Motor neuron (in vitro differentiated cells): ENCODE data around the gene ATG2A. TPM values are rescaled to one million over a fixed set of nuclear protein-coding genes. Genes with fewer than 3 reads are reported as not detected.
A peak's percentile ranks its signal among the peaks of the same experiment; 100 is the strongest.

Experiments
- ATAC-seq, 8 experiments: fragments of 200-7000 bp; cut with Tn5 transposase; replicated peaks in 6 of 8; 2 replicates each; pipeline ENCODE4 v1.8.0; 2021; ENCODE audit warnings: mild to moderate bottlenecking in 8 of 8, moderate library complexity in 8 of 8
- H3K27ac ChIP-seq, 2 donors: fragments of 250-450 bp; sonication (Bioruptor Pico); 2 replicates each; pipeline ENCODE4 v1.9.0; 2021; ENCODE audit warnings: antibody characterized with exemption in 2 of 2, mild to moderate bottlenecking in 2 of 2, moderate library complexity in 1 of 2
- H3K4me1 ChIP-seq, 2 donors: fragments of 250-450 bp; sonication (Bioruptor Pico); replicated peaks in 1 of 2; 2 replicates each; pipeline ENCODE4 v1.6.1; 2021; ENCODE audit warnings: antibody characterized with exemption in 2 of 2, mild to moderate bottlenecking in 2 of 2, moderate library complexity in 1 of 2
- H3K4me3 ChIP-seq, 5 donors: fragments of 250-450 bp; sonication (Bioruptor Pico); 2 replicates each; pipeline ENCODE4 v1.9.0; 2021; ENCODE audit warnings: antibody characterized with exemption in 5 of 5, mild to moderate bottlenecking in 5 of 5, moderate library complexity in 4 of 5
- WGBS, 10 experiments: fragments of 450-650 bp; shearing (Covaris generic); methylation state at CpG; one replicate each; pipeline ENCODE4 v1.0.0; 2022; 5-methylcytosine and 5-hydroxymethylcytosine counted together
- in situ Hi-C, 9 experiments: fragments of 400-800 bp; cut with MboI; loops; one replicate each; pipeline ENCODE4 v1.15.0; 2021; ENCODE audit warnings: low sequenced_read_pairs in 9 of 9, low pct_unique_long_range_greater_than_20kb in 2 of 9; ENCODE audit not compliant: unreplicated experiment in 9 of 9
- total RNA-seq, 8 experiments: library from RNA; unstranded; fragments of 300-600 nt; gene quantifications; 2 replicates each; pipeline versions ENCODE4 v1.2.3 to v1.2.4, GENCODE V29; 2022

The ATG2A gene
- total RNA-seq, 8 experiments from 2014 or later: 4.9 to 37.2 (median 9.6) TPM

DNA sequence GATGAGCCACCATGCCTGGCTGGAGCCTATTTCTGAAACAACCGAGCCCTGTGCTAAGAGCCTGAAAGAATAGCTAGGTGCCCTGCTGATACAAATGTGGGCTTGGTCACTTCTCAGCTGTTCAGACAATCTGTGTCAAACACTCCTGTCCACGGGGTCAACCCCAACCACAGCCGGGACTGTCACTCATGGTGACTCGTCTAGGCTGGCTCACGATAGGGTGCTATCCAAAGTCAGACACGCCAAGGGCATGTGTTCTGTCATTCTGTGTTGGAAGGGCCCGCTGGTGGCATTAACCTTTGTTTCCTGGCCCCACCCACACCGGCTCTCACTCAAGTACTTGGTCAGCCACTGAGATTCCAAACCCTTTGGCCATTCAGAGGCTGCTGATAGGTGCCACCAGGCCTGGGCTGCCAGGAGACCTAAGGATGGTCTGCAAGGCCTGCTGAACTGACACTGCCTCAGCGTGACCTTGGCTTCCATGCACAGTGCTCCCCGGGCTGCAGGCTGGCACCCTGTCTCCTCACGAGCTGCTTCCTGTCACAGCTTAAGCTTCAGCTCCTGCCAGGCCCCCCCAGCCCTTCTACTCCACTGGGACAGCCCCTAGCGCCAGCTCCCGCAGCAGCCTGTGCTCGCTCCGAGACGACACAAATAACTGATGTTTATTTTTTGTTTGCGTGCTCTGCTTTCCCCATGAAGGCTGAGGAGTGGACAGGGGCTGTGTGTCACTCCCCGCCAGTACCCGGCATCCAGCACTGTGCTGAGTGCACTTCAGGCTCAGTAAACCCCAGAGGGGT lies 58.3 kb downstream of the ATG2A start:
- ATAC-seq: no peak
- WGBS, 10 experiments: 84 to 100% (median 93%) methylated on average over 1 to 7 of the region's 19 CpGs; no CpG with 5 or more reads in 6 of the 10 experiments
- in situ Hi-C loops: no loop called here
- H3K27ac ChIP-seq: no peak overlapping the region
- peaks cover 17% of the 10 kb centered on the region in 2 donors for H3K4me1 ChIP-seq
- no peak overlapping the region for H3K4me3 ChIP-seq

DNA sequence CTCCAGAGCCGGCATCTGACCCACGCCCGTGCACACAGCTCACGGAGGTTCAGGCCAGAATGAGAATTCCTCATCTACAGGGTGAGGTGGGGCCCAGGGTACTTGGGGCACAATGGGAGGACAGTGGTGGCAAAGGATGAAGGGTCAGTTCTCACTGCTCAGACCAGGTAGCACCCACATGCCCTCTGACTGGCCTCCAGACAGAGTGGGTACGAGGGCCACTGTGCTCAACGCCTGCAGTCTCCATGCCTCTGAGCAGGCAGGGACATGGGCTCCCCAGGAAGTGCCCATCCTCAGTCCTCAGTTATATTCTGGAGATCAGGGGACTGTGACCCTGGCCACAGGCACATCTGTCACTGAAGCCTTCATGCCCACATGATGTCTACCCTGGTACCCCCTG lies 59.5 kb downstream of the ATG2A start:
- in situ Hi-C loops: no loop called here
- ATAC-seq: no peak
- no peak overlapping the region for H3K27ac ChIP-seq
- WGBS, 10 experiments: 94 to 100% methylated on average over 3 to 4 of the region's 6 CpGs; no CpG with 5 or more reads in 8 of the 10 experiments
- no peak overlapping the region for H3K4me3 ChIP-seq
- peaks cover 5 to 6% of the 10 kb centered on the region in 2 donors for H3K4me1 ChIP-seq

DNA sequence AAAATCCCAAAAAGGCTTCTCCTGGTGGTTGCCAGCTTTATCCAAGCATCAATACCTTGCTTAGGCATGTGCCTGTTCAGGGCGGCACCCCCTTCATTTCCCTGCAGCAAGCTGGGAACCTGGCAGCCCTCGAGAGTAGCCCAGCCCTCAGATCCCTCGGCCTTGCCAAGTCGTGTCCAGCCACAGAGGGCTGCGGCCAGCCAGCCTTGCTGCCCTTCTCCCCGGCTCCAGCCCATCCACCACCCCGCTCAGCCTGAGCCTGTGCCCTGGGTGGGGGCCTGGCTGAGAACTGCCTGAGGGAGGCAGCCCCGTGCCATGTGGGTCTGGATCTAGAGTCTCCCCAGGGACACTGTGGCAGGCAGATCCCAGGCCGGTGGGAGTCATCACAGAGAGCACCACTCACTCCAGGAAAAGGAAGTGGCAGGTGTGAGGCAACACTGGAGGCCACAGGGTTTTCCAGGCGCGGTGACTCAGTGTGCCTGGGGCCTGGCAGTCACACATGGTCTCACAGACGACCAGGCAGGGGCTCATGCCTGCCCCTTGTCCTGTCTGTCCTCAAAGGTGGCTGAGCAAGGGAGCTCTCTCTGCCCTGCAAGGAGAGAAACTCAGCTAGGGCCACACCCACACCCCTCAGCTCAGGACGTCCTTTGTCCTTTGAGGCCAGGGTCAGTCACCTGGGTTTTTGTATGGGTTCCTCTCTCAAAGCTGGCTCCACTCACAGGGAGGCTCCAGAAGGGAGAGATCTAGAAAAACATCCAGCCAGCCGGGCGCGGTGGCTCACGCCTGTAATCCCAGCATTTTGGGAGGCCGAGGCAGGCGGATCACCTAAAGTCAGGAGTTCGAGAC lies 60.4 kb downstream of the ATG2A start:
- in situ Hi-C loops: no loop called here
- Histone ChIP-seq H3K4me3 (no peak overlapping the region), H3K4me1 (no peaks in the 10 kb centered on the region), H3K27ac (no peak overlapping the region)
- ATAC-seq: peak; percentile 6 to 53 (median 18)
- 44 to 100% (median 92%) methylated on average over 2 to 8 of the region's 20 CpGs; no CpG with 5 or more reads in 4 of the 10 experiments for WGBS, 10 experiments

DNA sequence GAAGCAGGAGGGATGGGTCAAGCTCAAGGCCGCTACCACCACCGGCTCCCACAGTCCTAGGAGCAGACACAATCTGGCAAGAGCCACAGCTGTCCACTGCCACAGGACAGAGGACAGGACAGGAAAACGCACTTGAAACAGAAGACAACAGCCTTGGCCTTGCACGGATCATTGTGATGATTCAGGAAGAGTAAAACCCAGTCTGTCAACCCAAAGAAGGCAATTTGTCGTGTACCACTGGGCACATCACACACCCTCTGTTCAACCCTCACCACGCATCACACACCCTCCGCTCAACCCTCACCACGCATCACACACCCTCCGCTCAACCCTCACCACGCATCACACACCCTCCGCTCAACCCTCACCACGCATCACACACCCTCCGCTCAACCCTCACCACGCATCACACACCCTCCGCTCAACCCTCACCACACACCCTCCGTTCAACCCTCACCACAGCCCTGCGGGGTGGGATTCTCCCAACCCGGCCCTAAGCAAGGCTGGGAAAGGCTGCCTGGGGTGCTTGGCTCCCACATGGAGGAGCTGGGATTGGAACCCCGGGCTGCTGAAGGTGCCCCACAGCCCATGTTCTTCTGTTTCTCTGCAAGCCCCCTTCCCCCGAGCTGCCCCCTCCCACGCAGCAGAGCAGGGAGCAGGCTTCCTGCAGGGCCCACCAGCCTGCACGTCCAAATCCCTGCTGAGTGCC lies 61.3 kb downstream of the ATG2A start:
- WGBS, 10 experiments: 40 to 100% (median 72%) methylated on average over 1 to 5 of the region's 22 CpGs; no CpG with 5 or more reads in 4 of the 10 experiments
- Histone ChIP-seq H3K27ac (no peak overlapping the region), H3K4me1 (no peaks in the 10 kb centered on the region), H3K4me3 (no peak overlapping the region)
- in situ Hi-C loops: no loop called here
- ATAC-seq: no peak

DNA sequence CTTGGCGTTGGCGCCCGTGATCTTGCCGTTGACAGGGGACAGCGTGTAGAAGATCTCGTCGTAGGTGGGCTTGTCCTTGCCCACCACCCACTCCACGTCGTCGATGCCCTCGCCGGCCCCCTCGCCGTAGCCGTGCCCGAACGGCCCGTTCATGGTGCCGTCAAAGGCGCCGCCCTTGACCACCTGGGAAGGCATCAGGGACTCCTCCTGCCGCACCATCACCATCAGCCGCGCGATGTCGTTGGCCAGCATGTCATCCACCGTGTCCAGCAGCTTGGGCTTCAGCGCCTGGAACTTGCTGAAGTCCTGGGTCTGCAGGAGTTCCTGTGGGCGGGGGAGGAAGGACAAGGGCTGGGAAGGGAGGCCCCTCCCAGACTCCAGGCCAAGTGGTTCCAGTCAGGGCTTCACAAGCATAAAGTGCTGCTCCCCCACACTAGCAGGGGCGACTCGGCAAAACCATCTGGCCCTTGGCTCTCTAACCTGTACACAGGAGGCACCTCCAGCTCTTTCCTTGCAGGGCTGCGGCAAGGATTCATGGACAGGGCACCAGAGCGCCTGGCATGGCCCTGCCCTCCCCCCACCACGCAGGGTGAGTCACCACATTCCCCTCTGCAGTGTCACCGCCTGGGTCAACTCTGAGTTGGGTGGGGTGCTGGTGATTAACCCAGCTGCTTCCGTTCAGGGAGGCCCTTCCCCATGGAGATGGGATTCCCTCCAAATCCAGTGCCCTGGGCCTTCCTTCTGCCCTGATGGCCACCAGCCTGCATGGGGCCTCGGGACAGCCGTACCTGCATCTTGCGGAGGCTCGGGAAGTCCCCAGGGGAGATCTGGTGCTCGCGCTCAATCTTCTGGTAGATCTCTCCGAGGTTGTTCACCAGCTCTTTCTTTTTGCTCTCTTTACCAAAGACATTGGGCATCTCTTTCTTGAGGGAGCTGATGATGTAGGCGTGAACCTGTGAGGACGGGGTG lies 62.2 kb downstream of the ATG2A start:
- no peak overlapping the region for H3K27ac ChIP-seq

DNA sequence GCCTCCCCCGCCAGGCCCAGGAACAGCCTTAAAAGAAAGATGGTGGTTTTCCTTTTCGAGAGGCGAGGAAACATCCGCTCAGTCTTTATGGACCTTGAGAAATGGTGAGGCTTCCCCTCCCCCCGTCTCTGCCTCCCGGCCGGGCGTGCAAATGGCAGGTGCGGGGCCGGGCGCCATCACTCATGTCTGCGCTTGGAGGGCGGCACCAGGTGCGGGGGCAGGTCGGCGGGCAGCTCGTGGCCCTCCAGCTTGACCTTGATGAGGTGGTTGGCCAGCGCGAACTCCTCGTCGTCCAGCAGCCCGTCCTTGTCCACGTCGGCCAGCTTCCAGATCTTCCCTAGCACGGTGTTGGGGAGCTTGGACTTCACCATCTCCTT lies 62.9 kb downstream of the ATG2A start:
- in situ Hi-C loops: no loop called here
- Histone ChIP-seq H3K4me3 (no peak overlapping the region), H3K4me1 (no peaks in the 10 kb centered on the region), H3K27ac (no peak overlapping the region)
- ATAC-seq: no peak
- 80 to 100% (median 96%) methylated on average over 1 to 10 of the region's 25 CpGs; no CpG with 5 or more reads in 5 of the 10 experiments for WGBS, 10 experiments

More for the DNA sequence above, 62.2 kb downstream of the ATG2A start:
- in situ Hi-C loops: no loop called here
- Histone ChIP-seq H3K4me1 (no peaks in the 10 kb centered on the region), H3K4me3 (no peak overlapping the region)
- 0 to 100% (median 87%) methylated on average over 1 to 3 of the region's 45 CpGs; no CpG with 5 or more reads in 5 of the 10 experiments for WGBS, 10 experiments
- ATAC-seq: peak; percentile 57 to 91 (median 70)

DNA sequence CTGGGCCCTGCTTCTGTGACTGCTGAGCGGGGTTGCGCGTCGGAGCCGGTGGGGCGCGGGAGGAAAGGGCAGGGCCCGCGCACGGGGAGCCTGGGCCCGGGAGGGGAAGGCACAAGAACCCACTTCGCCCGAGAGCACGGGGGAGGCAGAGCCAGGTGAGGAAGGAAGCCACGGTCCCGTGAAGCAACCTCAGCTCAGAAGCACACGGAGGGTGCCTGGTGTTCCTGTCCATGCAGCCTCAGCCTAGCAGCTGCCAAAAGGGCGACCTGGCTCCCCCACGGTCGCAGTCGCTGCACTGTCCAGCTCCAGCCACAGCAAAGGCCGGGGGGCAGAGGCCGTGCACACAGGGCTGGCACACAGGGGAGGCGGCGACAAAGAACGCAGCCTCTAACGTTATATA lies 63.3 kb downstream of the ATG2A start:
- ATAC-seq: no peak
- Histone ChIP-seq H3K4me1 (no peaks in the 10 kb centered on the region), H3K4me3 (no peak overlapping the region), H3K27ac (no peak overlapping the region)
- in situ Hi-C loops: no loop called here
- 80 to 100% (median 85%) methylated on average over 1 to 5 of the region's 27 CpGs; no CpG with 5 or more reads in 6 of the 10 experiments for WGBS, 10 experiments

DNA sequence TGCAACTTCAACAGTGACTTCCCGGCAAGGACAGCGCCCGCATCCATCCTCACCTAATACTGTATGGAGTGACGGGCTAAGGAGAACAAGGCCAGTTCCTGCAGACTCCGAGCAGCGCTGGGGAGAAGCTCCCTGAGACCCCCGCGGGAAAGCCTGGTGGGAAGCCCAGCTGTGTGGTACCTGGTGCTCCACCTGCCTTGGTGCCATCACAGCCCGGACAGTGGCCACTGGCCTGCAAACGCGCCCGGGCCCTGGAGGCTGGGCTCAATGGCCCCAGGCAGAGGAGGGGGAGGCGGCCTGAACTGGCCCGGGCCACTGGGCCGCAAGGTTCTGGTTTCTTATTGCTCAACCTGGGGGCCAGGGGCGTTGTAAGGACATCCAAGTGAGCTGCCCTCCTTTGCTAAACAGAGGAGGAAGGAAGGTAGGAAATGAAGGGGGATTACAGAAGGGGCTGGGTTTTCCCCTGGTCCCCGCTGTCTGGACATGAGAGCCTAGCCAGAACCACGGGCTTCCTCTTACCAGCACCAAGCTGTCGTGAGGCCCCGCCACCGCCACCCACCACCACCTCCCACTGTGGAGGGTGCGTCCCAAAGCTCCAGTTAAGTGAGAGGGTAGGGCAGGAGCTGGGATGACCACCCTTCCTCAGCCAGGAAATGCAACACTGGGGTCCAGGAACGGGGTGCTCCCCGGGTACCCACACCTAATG lies 64.1 kb downstream of the ATG2A start:
- WGBS, 10 experiments: 40 to 100% (median 82%) methylated on average over 1 to 11 of the region's 24 CpGs; no CpG with 5 or more reads in 3 of the 10 experiments
- in situ Hi-C loops: no loop called here
- Histone ChIP-seq H3K4me1 (no peaks in the 10 kb centered on the region), H3K27ac (no peak overlapping the region), H3K4me3 (no peak overlapping the region)
- no peak for ATAC-seq

DNA sequence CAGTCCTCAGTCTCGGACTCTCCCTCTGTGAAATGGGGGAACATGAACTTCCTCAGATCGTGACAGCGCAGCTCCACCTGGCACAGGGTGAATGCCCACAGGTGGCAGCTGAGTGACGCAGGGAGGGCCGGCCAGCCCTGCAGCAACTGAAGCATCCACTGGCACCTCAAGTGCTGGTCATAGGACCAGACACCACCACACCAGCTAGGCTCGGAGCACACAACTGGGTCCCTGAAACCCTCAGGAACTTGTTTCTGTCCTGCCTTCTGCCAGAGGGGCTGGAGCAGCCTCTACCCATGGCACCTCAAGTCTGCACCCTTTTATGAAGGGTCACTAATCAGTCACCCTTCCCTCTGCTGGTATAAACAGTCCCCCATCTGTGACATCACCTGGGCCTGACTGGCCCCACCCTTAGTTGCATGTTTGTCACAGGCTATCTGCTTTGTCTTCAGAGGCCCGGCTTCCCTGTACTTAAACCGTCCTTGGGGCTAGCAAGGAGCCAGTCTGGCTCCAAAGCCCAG lies 65.1 kb downstream of the ATG2A start:
- WGBS, 10 experiments: 60 to 100% (median 100%) methylated on average over 1 to 3 of the region's 8 CpGs; no CpG with 5 or more reads in 4 of the 10 experiments
- Histone ChIP-seq H3K27ac (no peak overlapping the region), H3K4me1 (no peaks in the 10 kb centered on the region), H3K4me3 (no peak overlapping the region)
- in situ Hi-C loops: no loop called here
- peak in 1 of 8 experiments; percentile 9 for ATAC-seq

DNA sequence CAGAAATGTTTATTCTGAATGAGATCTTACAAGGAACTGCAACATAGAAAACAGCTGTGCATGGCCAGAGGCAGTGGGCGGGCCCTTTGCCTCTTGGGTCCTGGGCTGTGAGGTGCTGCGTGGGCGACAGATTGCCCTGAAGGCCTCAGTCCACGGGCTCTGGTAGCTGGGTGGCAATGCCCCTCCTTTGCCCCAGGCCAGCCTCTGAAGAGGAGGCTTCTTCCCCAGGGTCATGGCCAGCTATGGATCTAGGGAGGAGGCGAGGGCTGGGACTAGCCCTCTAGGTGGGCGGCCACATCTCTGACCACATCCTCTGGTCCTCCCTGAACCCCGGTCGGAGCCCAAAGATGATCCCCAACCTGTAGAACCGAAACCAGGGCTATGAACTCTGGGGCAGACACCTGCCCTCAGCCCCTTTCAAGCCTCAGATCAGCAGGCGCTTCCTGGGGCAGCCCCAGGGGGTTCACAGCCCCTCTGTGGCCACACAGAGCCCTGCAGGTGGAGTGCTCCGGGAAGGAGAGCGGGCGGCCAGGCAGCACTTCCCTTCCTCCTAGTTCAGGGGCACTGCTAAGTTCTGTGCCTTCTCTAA lies 65.9 kb downstream of the ATG2A start:
- Histone ChIP-seq H3K27ac (no peak overlapping the region), H3K4me3 (no peak overlapping the region), H3K4me1 (no peaks in the 10 kb centered on the region)
- in situ Hi-C loops: no loop called here
- peak in 3 of 8 experiments; percentile 8 to 33 (median 19) for ATAC-seq
- 67 to 69% methylated on average over 5 to 11 of the region's 13 CpGs; no CpG with 5 or more reads in 8 of the 10 experiments for WGBS, 10 experiments
